Heart right ventricle (tissue), 16 donors: Measurements from ENCODE around the gene SP2. TPM values are rescaled to one million over a fixed set of nuclear protein-coding genes. Genes with fewer than 3 reads are reported as not detected.

Experiments used
- ATAC-seq, 8 donors: fragments of 200-7000 bp; cut with Tn5 transposase; one replicate each; pipeline ENCODE4 v1.9.1; 2020; ENCODE audit warnings: mild to moderate bottlenecking in 8 of 8, moderate library complexity in 8 of 8, moderate number of reproducible peaks in 1 of 8
- DNase-seq, 2 donors: peaks; one replicate each; pipeline ENCODE4 v3.0.0-alpha.2; 2020
- H3K27ac ChIP-seq, 10 donors: fragments of 200-600 bp; sonication (generic) in 2 of 10; one replicate each; pipeline versions ENCODE4 v1.5.0 to v1.8.0; 2020 to 2022; ENCODE audit warnings: mild to moderate bottlenecking in 3 of 10
- H3K27me3 ChIP-seq, 7 donors: fragments of 200-600 bp; one replicate each; pipeline ENCODE4 v1.8.0; 2021 to 2022; ENCODE audit warnings: mild to moderate bottlenecking in 2 of 7
- H3K36me3 ChIP-seq, 9 donors: fragments of 200-600 bp; sonication (generic) in 1 of 9; one replicate each; pipeline versions ENCODE4 v1.5.0 to v1.8.0; 2020 to 2022; ENCODE audit warnings: mild to moderate bottlenecking in 2 of 9
- H3K4me1 ChIP-seq, 9 donors: fragments of 200-600 bp; sonication (generic) in 1 of 9; one replicate each; pipeline versions ENCODE4 v1.5.0 to v1.8.0; 2020 to 2022; ENCODE audit warnings: mild to moderate bottlenecking in 4 of 9
- H3K4me3 ChIP-seq, 10 donors: fragments of 200-600 bp; sonication (generic) in 2 of 10; one replicate each; pipeline versions ENCODE4 v1.5.0 to v1.8.0; 2020 to 2022; ENCODE audit warnings: mild to moderate bottlenecking in 7 of 10, moderate library complexity in 2 of 10
- H3K9me3 ChIP-seq, 11 donors: fragments of 200-600 bp in 10 of 11; sonication (generic) in 2 of 11; one replicate each; pipeline versions ENCODE4 v1.5.0 to v1.8.0; 2013 to 2022; ENCODE audit warnings: mild to moderate bottlenecking in 2 of 11, control low read depth in 1 of 11, moderate library complexity in 1 of 11
- whole genome bisulfite sequencing, 2 donors: extraction: QIAGEN DNeasy Blood & Tissue Kit; methylation state at CpG; one replicate each; pipeline ENCODE4 v1.1.7; 2013; ENCODE audit warnings: inconsistent platforms in 1 of 2; 5-methylcytosine and 5-hydroxymethylcytosine counted together
- intact Hi-C, 10 donors: fragments of 100-400 bp; cut with DNase I; formaldehyde crosslinking; loops; one replicate each; pipeline versions ENCODE4 v1.11.1 to v1.14.2; 2022
- polyA plus RNA-seq, 2 donors: library from polyadenylated mRNA; stranded (reverse); fragments of 200-250 nt; gene quantifications; one replicate each; pipeline ENCODE4 v1.2.3, GENCODE V29; 2013
- total RNA-seq, 10 donors: library from RNA; stranded (reverse); fragmentation: NEBNext Ultra II Directional in 3 of 10; extraction: Animal tissue kit (Norgen Biotek cat#: 25700) in 3 of 10; gene quantifications; one replicate each; pipeline versions ENCODE4 v1.2.1 to v1.2.4, GENCODE V29; 2021 to 2023
- TF ChIP-seq, protein P1 (sequence below), 9 donors: fragments of 200-600 bp; sonication (generic) in 2 of 9; IDR thresholded peaks; one replicate each; pipeline versions ENCODE4 v1.5.0 to v1.8.0; 2021 to 2022; ENCODE audit warnings: antibody characterized with exemption in 9 of 9, mild to moderate bottlenecking in 5 of 9, moderate library complexity in 1 of 9
- donor health status: Arrhythmogenic right ventricular cardiomyopathy.
- donor health status: ischemic (EF 13 %, LVEDD 7.1; RV severe dilation, severe dysfunction).
- donor health status: healthy with polysubstance abuse.
- donor health status: DM: no; HTN: yes; CAD: no.
- donor health status: DM: no; HTN: no; CAD: no.
- donor health status: ischemic (EF 25% LVEDD 6.9; RV normal size, moderate dysfunction).
- donor health status: ischemic (EF 25% LVEDD 5.7; RV mildly dilated, moderate dysfunction).
- donor health status: healthy.
- donor health status: DM: yes; HTN: yes; CAD: no.
- donor health status: Ischemic cardiomyopathy.
- donor health status: ischemic (EF 35%, LVEDD 5.7; RV mildly dilated, moderate dysfunction).
- donor health status: nonischemic (EF 11% LVEDD 7.7; RV severe dilation, severe dysfunction).
- donor health status: DM: yes; HTN: yes; CAD: no.
- donor health status: PGD.
- donor health status: ischemic (EF 29% LVEDD 5.4; RV normal size, mild dysfunction).
- donor health status: nonischemic (EF 23%, LVEDD 6.1; RV moderate dilation, normal function).

SP2 gene
- total and polyA plus RNA-seq, 12 donors, result 4.3 to 18.3 (median 15.8) TPM

DNA sequence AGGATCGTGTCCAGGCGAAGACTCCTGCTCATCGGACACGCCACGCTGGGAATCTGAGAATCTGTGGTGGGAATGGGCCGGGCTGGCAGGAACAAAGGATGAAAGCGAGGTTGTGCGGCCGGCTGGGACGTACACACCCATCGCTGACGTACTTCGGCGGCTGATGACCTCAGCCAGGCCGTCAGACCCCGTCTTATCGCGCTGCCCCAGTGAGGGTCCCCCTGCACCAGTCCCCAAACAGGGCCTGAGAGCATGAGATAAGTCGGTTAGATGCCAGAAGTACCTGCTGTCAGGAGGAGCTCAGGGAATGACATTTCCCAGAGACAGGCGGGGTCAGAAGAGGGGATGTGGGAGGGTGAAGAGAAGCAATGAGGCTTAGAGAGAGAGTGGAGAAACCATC lies 29.1 kb upstream of the SP2 start:
- DNase-seq (no peak), ATAC-seq (peak in 6 of 8 donors; percentile 17 to 83 (median 58))
- 28 to 34% methylated on average over 20 of the region's 20 CpGs for WGBS, 2 donors
- Histone ChIP-seq H3K27me3 (peaks cover 0 to 56% (median 30%) of the 10 kb centered on the region in 7 donors), H3K9me3 (no peaks in the 10 kb centered on the region), H3K4me1 (peaks cover 0 to 5% (median 0%) of the 10 kb centered on the region in 9 donors), H3K4me3 (no peak overlapping the region), H3K36me3 (no peaks in the 10 kb centered on the region), H3K27ac (no peak overlapping the region)
- intact Hi-C loops, result no loop called here
- TF ChIP-seq, protein P1, sequence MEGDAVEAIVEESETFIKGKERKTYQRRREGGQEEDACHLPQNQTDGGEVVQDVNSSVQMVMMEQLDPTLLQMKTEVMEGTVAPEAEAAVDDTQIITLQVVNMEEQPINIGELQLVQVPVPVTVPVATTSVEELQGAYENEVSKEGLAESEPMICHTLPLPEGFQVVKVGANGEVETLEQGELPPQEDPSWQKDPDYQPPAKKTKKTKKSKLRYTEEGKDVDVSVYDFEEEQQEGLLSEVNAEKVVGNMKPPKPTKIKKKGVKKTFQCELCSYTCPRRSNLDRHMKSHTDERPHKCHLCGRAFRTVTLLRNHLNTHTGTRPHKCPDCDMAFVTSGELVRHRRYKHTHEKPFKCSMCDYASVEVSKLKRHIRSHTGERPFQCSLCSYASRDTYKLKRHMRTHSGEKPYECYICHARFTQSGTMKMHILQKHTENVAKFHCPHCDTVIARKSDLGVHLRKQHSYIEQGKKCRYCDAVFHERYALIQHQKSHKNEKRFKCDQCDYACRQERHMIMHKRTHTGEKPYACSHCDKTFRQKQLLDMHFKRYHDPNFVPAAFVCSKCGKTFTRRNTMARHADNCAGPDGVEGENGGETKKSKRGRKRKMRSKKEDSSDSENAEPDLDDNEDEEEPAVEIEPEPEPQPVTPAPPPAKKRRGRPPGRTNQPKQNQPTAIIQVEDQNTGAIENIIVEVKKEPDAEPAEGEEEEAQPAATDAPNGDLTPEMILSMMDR (IDR thresholded peaks at IDR 0.05), result no peak

DNA sequence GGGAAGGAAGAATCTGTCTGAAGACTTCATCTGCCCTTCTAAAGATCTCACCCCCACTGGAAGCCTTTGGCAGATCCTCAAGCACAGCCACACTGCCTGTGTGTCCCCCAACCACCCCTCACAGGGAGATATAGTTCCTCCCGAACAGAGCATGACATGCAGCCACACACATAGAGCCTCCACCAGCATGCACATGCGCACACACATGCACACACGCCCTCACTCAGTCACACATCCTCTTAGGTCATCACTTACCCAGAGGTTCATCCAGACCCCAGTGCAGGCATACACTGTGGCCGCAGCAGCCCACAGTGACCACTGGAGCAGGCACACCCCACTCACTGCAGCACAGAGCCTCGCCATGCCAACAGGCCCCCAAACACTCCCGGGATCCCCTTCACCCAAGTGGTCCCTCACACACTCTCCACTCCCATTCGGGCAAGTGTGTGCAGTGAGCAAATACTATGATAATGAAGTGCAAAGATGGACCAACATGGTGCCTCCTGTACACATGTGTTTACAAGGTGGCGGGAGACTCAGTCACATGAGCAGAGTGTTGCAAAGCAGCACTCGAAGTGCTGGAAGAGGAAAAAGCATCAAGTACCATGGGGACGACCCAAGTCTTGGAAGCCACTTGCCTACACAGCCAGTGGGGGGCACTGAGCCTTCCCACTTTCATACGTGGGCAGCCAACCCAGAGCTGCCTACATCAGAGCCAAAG lies 28.1 kb upstream of the SP2 start:
- TF ChIP-seq, protein P1 (IDR thresholded peaks at IDR 0.05), result no peak
- Histone ChIP-seq H3K27ac (no peak overlapping the region), H3K27me3 (peaks cover 0 to 67% (median 40%) of the 10 kb centered on the region in 7 donors), H3K4me1 (peaks cover 0 to 10% (median 0%) of the 10 kb centered on the region in 9 donors), H3K4me3 (no peak overlapping the region), H3K9me3 (no peaks in the 10 kb centered on the region), H3K36me3 (no peaks in the 10 kb centered on the region)
- 90 to 93% methylated on average over 11 of the region's 11 CpGs for WGBS, 2 donors
- ATAC-seq, result no peak
- DNase-seq, result no peak
- intact Hi-C loops, result no loop called here

DNA sequence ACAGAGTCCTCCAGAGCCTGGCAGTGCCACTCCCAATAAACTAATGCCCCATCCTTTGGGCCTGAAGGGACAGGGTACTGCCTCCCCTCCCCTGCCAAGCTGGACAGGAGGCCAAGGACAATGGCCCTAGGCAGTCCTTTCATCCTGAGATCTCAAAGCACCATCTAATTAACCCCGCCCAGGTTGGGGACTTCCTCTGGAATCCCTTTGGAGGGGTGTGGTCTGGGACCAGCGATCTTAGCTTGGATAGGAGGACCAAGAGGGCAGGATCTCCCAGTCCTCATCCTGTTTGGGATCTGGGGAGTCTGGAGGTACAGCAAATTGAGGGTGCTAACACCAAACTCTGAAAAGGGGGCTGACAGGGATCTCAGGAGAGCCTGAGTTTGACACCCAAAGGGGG lies 26.9 kb upstream of the SP2 start:
- peaks cover 0 to 10% (median 0%) of the 10 kb centered on the region in 9 donors for H3K4me1 ChIP-seq
- no peak for DNase-seq
- intact Hi-C loops, result no loop called here
- no peak overlapping the region for H3K27ac ChIP-seq
- no peak overlapping the region for H3K4me3 ChIP-seq
- WGBS, 2 donors, result 49 to 52% methylated on average over 2 of the region's 2 CpGs
- H3K9me3 ChIP-seq, result no peaks in the 10 kb centered on the region
- TF ChIP-seq, protein P1 (IDR thresholded peaks at IDR 0.05), result no peak
- H3K27me3 ChIP-seq, result peaks cover 0 to 77% (median 47%) of the 10 kb centered on the region in 7 donors
- H3K36me3 ChIP-seq, result no peaks in the 10 kb centered on the region
- no peak for ATAC-seq

DNA sequence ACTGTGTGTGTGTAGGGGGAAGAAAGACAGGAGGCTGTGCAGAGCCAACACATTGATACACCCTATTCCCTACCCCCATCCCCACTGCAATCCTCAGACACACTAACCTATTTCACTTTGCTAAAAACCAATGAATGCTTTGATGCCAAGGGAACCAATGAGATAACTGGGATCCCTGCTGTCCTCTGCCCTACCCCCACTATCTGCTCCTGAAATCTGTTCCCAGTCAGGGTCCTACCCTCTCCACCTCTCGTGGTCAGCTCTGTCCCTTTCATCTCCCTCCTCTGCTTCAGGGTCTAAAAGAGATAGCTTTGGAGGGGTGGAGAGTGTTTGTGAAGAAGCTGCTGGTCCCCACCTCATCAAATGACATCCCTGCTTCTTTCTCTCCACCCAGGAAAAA lies 26.0 kb upstream of the SP2 start:
- no peaks in the 10 kb centered on the region for H3K9me3 ChIP-seq
- no peak overlapping the region for H3K4me3 ChIP-seq
- intact Hi-C loops, result no loop called here
- peaks cover 0 to 85% (median 56%) of the 10 kb centered on the region in 7 donors for H3K27me3 ChIP-seq
- ATAC-seq (no peak), DNase-seq (no peak)
- peaks cover 0 to 10% (median 0%) of the 10 kb centered on the region in 9 donors for H3K4me1 ChIP-seq
- TF ChIP-seq, protein P1 (IDR thresholded peaks at IDR 0.05), result no peak
- no peaks in the 10 kb centered on the region for H3K36me3 ChIP-seq
- H3K27ac ChIP-seq, result no peak overlapping the region
- WGBS, 2 donors, result 46 to 47% methylated on average over 1 of the region's 1 CpG
